Islet of Langerhans (tissue), 1 donor: ENCODE data around the gene NTM.

Experiments used
- FAIRE-seq: peaks from one replicate; lab custom pipeline; 2011; peaks lifted over from hg19 to GRCh38; lab: Jason Lieb, UNC

NTM gene

GRCh38 chr11:131923309-131923708 lies 552.9 kb downstream of the NTM start:
- FAIRE-seq: no peak

- no peak for FAIRE-seq
Observed at GRCh38 chr11:131924001-131924400, 553.6 kb downstream of the NTM start.

- FAIRE-seq: no peak
Observed at GRCh38 chr11:131924457-131925201, 554.2 kb downstream of the NTM start.

- no peak for FAIRE-seq
Observed at GRCh38 chr11:131925829-131926228, 555.4 kb downstream of the NTM start.

- FAIRE-seq: no peak
Observed at GRCh38 chr11:131928992-131929391, 558.6 kb downstream of the NTM start.

GRCh38 chr11:131932584-131933325 lies 562.3 kb downstream of the NTM start:
- no peak for FAIRE-seq

GRCh38 chr11:131934006-131934405 lies 563.6 kb downstream of the NTM start:
- FAIRE-seq: no peak

- FAIRE-seq: no peak
Observed at GRCh38 chr11:131938351-131938751, 567.9 kb downstream of the NTM start.

- no peak for FAIRE-seq
Observed at GRCh38 chr11:131940126-131940525, 569.7 kb downstream of the NTM start.

GRCh38 chr11:131942878-131943277 lies 572.5 kb downstream of the NTM start:
- FAIRE-seq: no peak

- no peak for FAIRE-seq
Observed at GRCh38 chr11:131943295-131943694, 572.9 kb downstream of the NTM start.

GRCh38 chr11:131944736-131945135 lies 574.3 kb downstream of the NTM start:
- no peak for FAIRE-seq

GRCh38 chr11:131945706-131946105 lies 575.3 kb downstream of the NTM start:
- no peak for FAIRE-seq

- FAIRE-seq: no peak
Observed at GRCh38 chr11:131947511-131947910, 577.1 kb downstream of the NTM start.

- no peak for FAIRE-seq
Observed at GRCh38 chr11:131951121-131951520, 580.7 kb downstream of the NTM start.

GRCh38 chr11:131954146-131954545 lies 583.7 kb downstream of the NTM start:
- FAIRE-seq: no peak

- FAIRE-seq: no peak
Observed at GRCh38 chr11:131955904-131956303, 585.5 kb downstream of the NTM start.

GRCh38 chr11:131957201-131957600 lies 586.8 kb downstream of the NTM start:
- FAIRE-seq: no peak

GRCh38 chr11:131957875-131958274 lies 587.5 kb downstream of the NTM start:
- FAIRE-seq: no peak

GRCh38 chr11:131962818-131963217 lies 592.4 kb downstream of the NTM start:
- FAIRE-seq: no peak

- no peak for FAIRE-seq
Observed at GRCh38 chr11:131964698-131965483, 594.5 kb downstream of the NTM start.

GRCh38 chr11:131965504-131965903 lies 595.1 kb downstream of the NTM start:
- FAIRE-seq: no peak

GRCh38 chr11:131966667-131967066 lies 596.3 kb downstream of the NTM start:
- FAIRE-seq: no peak
